ENCODE measurements around the gene SIRPB2. TPM values are rescaled to one million over a fixed set of nuclear protein-coding genes. Genes with fewer than 3 reads are reported as not detected.

SIRPB2 gene
- total and polyA plus RNA-seq, 2 of the 4 experiments (the other 2 are of a cell fraction), result not detected

- TF ChIP-seq ELK1 (IDR thresholded peaks at IDR 0.05; ENCODE audit: borderline replicate concordance, low read depth, low read length) (no peak), CHD1 (IDR thresholded peaks at IDR 0.05; ENCODE audit: low read depth, low read length) (no peak), RFX5 (IDR thresholded peaks at IDR 0.05; ENCODE audit: low read depth, low read length) (no peak), RAD21 (IDR thresholded peaks at IDR 0.05; ENCODE audit: low read length) (no peak)
Measured at GRCh38 chr20:1469306-1469905, 21.8 kb downstream of the SIRPB2 start (continued).

- CTCF ChIA-PET, result interaction anchor here (0.6 to 1.4 kb wide), 2 partner anchors 35 kb away, joined by 5 to 11 read pairs; no protein-coding TSS in a partner anchor
- no peak overlapping the region for H2BK120ac ChIP-seq (ENCODE audit: low read depth, low read length)
- H3K27ac ChIP-seq (ENCODE audit: insufficient read depth, low read length), result no peak overlapping the region
- H3K4me2 ChIP-seq (ENCODE audit: low read depth, low read length), result no peak overlapping the region
- no peak overlapping the region for H2BK20ac ChIP-seq (ENCODE audit: low read depth, low read length)
- no peak overlapping the region for H4K5ac ChIP-seq (ENCODE audit: low read depth, low read length)
- H2AK9ac ChIP-seq (replicated peaks; ENCODE audit: low read depth, low read length, poor library complexity), result no peak overlapping the region
- POLR2A ChIA-PET (ENCODE audit: unreplicated experiment), result no interaction called here
- in situ Hi-C loops (cut with MboI; ENCODE audit: low sequenced_read_pairs), result no loop called here
- peaks cover 24% of the 10 kb centered on the region for H4K20me1 ChIP-seq (ENCODE audit: insufficient read depth, low read length)
- H2BK15ac ChIP-seq (ENCODE audit: low read depth, low read length), result no peak overlapping the region
- H3K9me3 ChIP-seq (ENCODE audit: control insufficient read depth, insufficient read depth, low read length), result no peaks in the 10 kb centered on the region
- no peak overlapping the region for H3K18ac ChIP-seq (ENCODE audit: low read depth, low read length)
- H3K27me3 ChIP-seq (ENCODE audit: control insufficient read depth, insufficient read depth, low read length), result peaks cover 2% of the 10 kb centered on the region; the same call in 1 of the 2 replicates
- H3K4me3 ChIP-seq (ENCODE audit: insufficient read depth, low read depth, low read length), result no peak overlapping the region
- H3K79me1 ChIP-seq (ENCODE audit: low read depth in 1 of 2, low read length in 2 of 2), result peaks cover 19 to 34% of the 10 kb centered on the region in 2 experiments
- intact Hi-C loops (cut with micrococcal nuclease), result no loop called here
- BruUV-seq (replicated peaks), result no TSS peak
- no peak for ATAC-seq (ENCODE audit: low read depth)
- no peak overlapping the region for H3K14ac ChIP-seq (replicated peaks; ENCODE audit: low read depth, low read length)
- H2AK5ac ChIP-seq (ENCODE audit: low read depth, low read length), result no peak overlapping the region
- WGBS, 2 experiments (ENCODE audit: extremely low coverage in 2 of 2, insufficient read length in 1 of 2), result 100% methylated on average over 4 of the region's 7 CpGs; no CpG with 5 or more reads in 1 of the 2 experiments
- H3K23ac ChIP-seq (ENCODE audit: low read depth, low read length), result no peak overlapping the region
- no peak overlapping the region for H4K8ac ChIP-seq (ENCODE audit: low read depth in 2 of 2, low read length in 2 of 2)
- no peak overlapping the region for H3K4ac ChIP-seq (ENCODE audit: low read depth, low read length)
- peaks cover 6% of the 10 kb centered on the region; the same call in 1 of the 2 replicates for H3K36me3 ChIP-seq (ENCODE audit: control insufficient read depth, insufficient read depth, low read length)
- no peak for DNase-seq
- peaks cover 12% of the 10 kb centered on the region for H3K4me1 ChIP-seq (ENCODE audit: control insufficient read depth, insufficient read depth, low read length)
- TF ChIP-seq RAD21 (IDR thresholded peaks at IDR 0.05; ENCODE audit: low read length) (no peak), RCOR1 (IDR thresholded peaks at IDR 0.05; ENCODE audit: insufficient replicate concordance, low read length) (no peak), USF2 (IDR thresholded peaks at IDR 0.05; ENCODE audit: low read depth, low read length) (no peak), FOS (IDR thresholded peaks at IDR 0.05; ENCODE audit: low read depth, low read length) (no peak), CEBPB (IDR thresholded peaks at IDR 0.05; ENCODE audit: low read depth, low read length) (no peak), POLR2A (IDR thresholded peaks at IDR 0.05; ENCODE audit: low read depth, low read length) (no peak), MAZ (IDR thresholded peaks at IDR 0.05; ENCODE audit: borderline replicate concordance, low read depth, low read length) (no peak)
- peaks cover 14% of the 10 kb centered on the region for H3K9me1 ChIP-seq (ENCODE audit: insufficient read depth, low read length)
- H4K91ac ChIP-seq (ENCODE audit: insufficient read depth, low read depth, low read length), result no peak overlapping the region
- H2BK5ac ChIP-seq (ENCODE audit: low read depth, low read length, poor library complexity, severe bottlenecking), result no peak overlapping the region
- H3K56ac ChIP-seq (ENCODE audit: extremely low read depth, insufficient read depth, low read length), result no peak overlapping the region
- H2AFZ ChIP-seq (replicated peaks; ENCODE audit: low read length, poor library complexity), result no peak overlapping the region
- H3K9ac ChIP-seq (ENCODE audit: low read depth, low read length), result no peak overlapping the region
- dilution Hi-C loops (cut with HindIII; ENCODE audit: low sequenced_read_pairs, unreplicated experiment), result no loop called here
Measured at GRCh38 chr20:1468117-1468624, 23.0 kb downstream of the SIRPB2 start.
